ENCODE results near the gene OR14I1. TPM values are rescaled to one million over a fixed set of nuclear protein-coding genes. Genes with fewer than 3 reads are reported as not detected.

OR14I1 gene
- total RNA-seq, 4 donors from 2014 or later = not detected

GRCh38 chr1:248737457-248737856 lies 34.9 kb upstream of the OR14I1 start:
- TF ChIP-seq CTCF (IDR thresholded peaks at IDR 0.05; ENCODE audit: low read depth) = no peak

GRCh38 chr1:248736977-248737376 lies 34.4 kb upstream of the OR14I1 start:
- TF ChIP-seq CTCF (IDR thresholded peaks at IDR 0.05; ENCODE audit: low read depth) = no peak

GRCh38 chr1:248733566-248733965 lies 31.0 kb upstream of the OR14I1 start:
- no peak for TF ChIP-seq CTCF (IDR thresholded peaks at IDR 0.05; ENCODE audit: low read depth)

- TF ChIP-seq CTCF (IDR thresholded peaks at IDR 0.05; ENCODE audit: low read depth) = no peak
These were observed 28.2 kb upstream of the OR14I1 start for GRCh38 chr1:248730507-248731335.

GRCh38 chr1:248714248-248714647 lies 11.7 kb upstream of the OR14I1 start:
- no peak for TF ChIP-seq CTCF (IDR thresholded peaks at IDR 0.05; ENCODE audit: low read depth)

DNA sequence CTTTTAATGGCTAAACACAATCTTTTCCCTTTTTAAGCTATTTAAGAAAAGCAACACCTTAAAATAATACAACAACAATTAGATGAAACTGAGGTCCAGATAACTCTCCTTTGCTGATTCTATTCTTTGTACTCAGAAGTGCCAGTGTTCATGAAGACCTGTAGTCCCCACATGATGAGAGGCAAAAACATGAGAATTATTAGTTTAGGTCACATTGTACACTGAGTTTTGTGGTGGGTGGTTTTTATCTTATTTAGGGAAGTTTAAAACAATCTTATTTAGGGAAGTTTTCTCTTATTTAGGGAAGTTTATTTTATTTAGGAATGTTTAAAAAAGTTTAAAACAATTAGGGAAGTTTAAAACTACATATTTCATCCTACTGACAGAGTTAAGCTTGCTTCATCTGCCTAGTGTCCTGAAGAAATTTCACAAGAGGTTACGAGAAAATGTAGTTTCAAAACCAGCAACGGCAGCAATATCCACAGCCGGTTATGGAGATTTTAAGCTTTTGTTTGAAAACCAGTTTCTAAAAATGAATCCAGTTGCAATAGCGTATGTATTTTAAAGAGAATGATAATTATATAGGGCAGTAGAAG lies 7.8 kb upstream of the OR14I1 start:
- TF ChIP-seq CTCF (IDR thresholded peaks at IDR 0.05; ENCODE audit: low read depth) = no peak

- TF ChIP-seq CTCF (IDR thresholded peaks at IDR 0.05; ENCODE audit: low read depth) = no peak
These were observed 2.0 kb upstream of the OR14I1 start for GRCh38 chr1:248704606-248705005.
